ENCODE data around the gene OPA1. TPM values are rescaled to one million over a fixed set of nuclear protein-coding genes. Genes with fewer than 3 reads are reported as not detected.

Gene OPA1
- total and polyA plus RNA-seq, 2 of the 13 experiments (the other 11 are each of a cell fraction or from before 2014, with no cell fraction given): 26.7 to 78.5 TPM

GRCh38 chr3:193711523-193711963 is 118.5 kb downstream of the OPA1 start (continued):
- TF ChIP-seq PRDM15 (CRISPR knock-in tag; IDR thresholded peaks at IDR 0.05): peak; percentile 82
- no peak; the same call in 1 of the 2 replicates for TF ChIP-seq KLF6 (CRISPR knock-in tag; IDR thresholded peaks at IDR 0.05)
- peak; percentile 60; the same call in 1 of the 2 replicates for TF ChIP-seq ZMYM3 (CRISPR knock-in tag; IDR thresholded peaks at IDR 0.05)
- TF ChIP-seq ZNF75D (CRISPR knock-in tag; IDR thresholded peaks at IDR 0.05; ENCODE audit: borderline replicate concordance): no peak
- TF ChIP-seq IRF2 (CRISPR knock-in tag; IDR thresholded peaks at IDR 0.05): no peak; the same call in 1 of the 2 replicates
- TF ChIP-seq TRIM22 (IDR thresholded peaks at IDR 0.05): no peak
- no peak for TF ChIP-seq ZNF570 (CRISPR knock-in tag; IDR thresholded peaks at IDR 0.05; ENCODE audit: borderline replicate concordance)
- TF ChIP-seq FOXJ3 (CRISPR knock-in tag; IDR thresholded peaks at IDR 0.05; ENCODE audit: borderline replicate concordance): no peak
- peak; percentile 66 for TF ChIP-seq RBM39 (IDR thresholded peaks at IDR 0.05; ENCODE audit: low read depth, low read length, poor library complexity, severe bottlenecking)
- no peak for TF ChIP-seq ZKSCAN1 (IDR thresholded peaks at IDR 0.05; ENCODE audit: low read length)
- peak; percentile 59 for TF ChIP-seq SIX4 (CRISPR knock-in tag; IDR thresholded peaks at IDR 0.05)
- TF ChIP-seq PTBP1 (IDR thresholded peaks at IDR 0.05; ENCODE audit: low read depth, low read length, poor library complexity, severe bottlenecking): no peak
- no peak for TF ChIP-seq NFE2L2 (IDR thresholded peaks at IDR 0.05; ENCODE audit: low read length)
- 0 out of 2 replicates have a peak, but pooled peaks have one; percentile 4 for TF ChIP-seq SSRP1 (CRISPR knock-in tag; IDR thresholded peaks at IDR 0.05)
- 0 out of 2 replicates have a peak, but pooled peaks have one; percentile 46 for TF ChIP-seq HOMEZ (CRISPR knock-in tag; IDR thresholded peaks at IDR 0.05; ENCODE audit: low read depth)
- TF ChIP-seq ZNF776 (CRISPR knock-in tag; IDR thresholded peaks at IDR 0.05): no peak
- no peak for TF ChIP-seq IKZF4 (CRISPR knock-in tag; IDR thresholded peaks at IDR 0.05; ENCODE audit: borderline replicate concordance, low read depth, not compliant biosample characterization)
- no peak for TF ChIP-seq ZNF619 (CRISPR knock-in tag; IDR thresholded peaks at IDR 0.05)
- TF ChIP-seq ZNF446 (CRISPR knock-in tag; IDR thresholded peaks at IDR 0.05): no peak
- TF ChIP-seq ZEB1 (IDR thresholded peaks at IDR 0.05; ENCODE audit: insufficient replicate concordance, low read depth): peak; percentile 17
- TF ChIP-seq DNMT3B (CRISPR knock-in tag; conservative IDR thresholded peaks at IDR 0.05): no peak
- TF ChIP-seq, protein P1, sequence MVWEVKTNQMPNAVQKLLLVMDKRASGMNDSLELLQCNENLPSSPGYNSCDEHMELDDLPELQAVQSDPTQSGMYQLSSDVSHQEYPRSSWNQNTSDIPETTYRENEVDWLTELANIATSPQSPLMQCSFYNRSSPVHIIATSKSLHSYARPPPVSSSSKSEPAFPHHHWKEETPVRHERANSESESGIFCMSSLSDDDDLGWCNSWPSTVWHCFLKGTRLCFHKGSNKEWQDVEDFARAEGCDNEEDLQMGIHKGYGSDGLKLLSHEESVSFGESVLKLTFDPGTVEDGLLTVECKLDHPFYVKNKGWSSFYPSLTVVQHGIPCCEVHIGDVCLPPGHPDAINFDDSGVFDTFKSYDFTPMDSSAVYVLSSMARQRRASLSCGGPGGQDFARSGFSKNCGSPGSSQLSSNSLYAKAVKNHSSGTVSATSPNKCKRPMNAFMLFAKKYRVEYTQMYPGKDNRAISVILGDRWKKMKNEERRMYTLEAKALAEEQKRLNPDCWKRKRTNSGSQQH (CRISPR knock-in tag; IDR thresholded peaks at IDR 0.05; ENCODE audit: low read depth): peak; percentile 42; the same call in 1 of the 2 replicates
- TF ChIP-seq MYPOP (CRISPR knock-in tag; IDR thresholded peaks at IDR 0.05): no peak
